Measurements from ENCODE around the gene ZDHHC7. TPM values are rescaled to one million over a fixed set of nuclear protein-coding genes. Genes with fewer than 3 reads are reported as not detected.

Gene ZDHHC7
- total and polyA plus RNA-seq, 2 of the 8 experiments (the other 6 are each of a cell fraction or from before 2014, with no cell fraction given) = 40.5 to 56.3 TPM

DNA sequence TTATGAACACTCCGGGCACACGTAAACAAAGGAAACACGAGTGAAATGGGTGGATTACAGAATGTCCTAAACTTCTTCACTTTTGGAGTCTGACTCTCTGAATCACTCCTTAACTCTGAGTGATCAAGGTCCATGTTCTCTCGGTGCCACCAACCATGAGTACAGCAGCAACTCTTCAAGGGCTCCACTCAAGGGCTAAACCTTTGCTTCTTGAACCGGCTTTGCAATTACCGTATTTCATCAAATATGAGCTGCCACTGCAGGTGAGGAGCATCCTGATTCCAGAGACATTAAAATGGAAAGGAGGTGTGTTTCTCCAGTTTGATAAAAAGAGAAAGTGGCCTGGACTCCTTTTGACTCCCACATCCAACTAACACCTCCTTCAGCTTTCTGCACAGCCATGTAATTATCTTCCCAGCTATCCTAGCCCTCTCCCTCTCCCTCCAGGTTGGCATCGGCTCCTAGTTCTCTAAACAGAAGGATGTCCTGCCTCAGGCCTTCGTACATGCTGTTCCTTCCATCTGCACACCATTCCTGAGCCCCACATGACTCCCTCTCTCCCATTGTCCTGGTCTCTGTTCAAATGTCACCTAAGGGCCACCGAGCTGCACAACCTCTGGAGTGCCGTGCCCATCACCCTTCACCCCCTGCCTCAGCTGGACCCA is 61.4 kb downstream of the ZDHHC7 start:
- H3K4me2 ChIP-seq (ENCODE audit: insufficient read depth in 1 of 2, low read depth in 2 of 2, low read length in 2 of 2) = no peak overlapping the region
- no peak overlapping the region for H2BK12ac ChIP-seq (ENCODE audit: low read depth, low read length)
- H2BK15ac ChIP-seq (ENCODE audit: low read length) = no peak overlapping the region
- peaks cover 9% of the 10 kb centered on the region for H3K23me2 ChIP-seq (ENCODE audit: low read depth, low read length)
- H3K27ac ChIP-seq (ENCODE audit: low read depth, low read length) = no peak overlapping the region
- H3K79me1 ChIP-seq (ENCODE audit: low read depth, low read length) = no peaks in the 10 kb centered on the region
- no peak for DNase-seq (ENCODE audit: low read depth in 1 of 2, low spot score in 2 of 2)
- 84% methylated on average over 10 of the region's 10 CpGs; no CpG with 5 or more reads in 1 of the 2 experiments for WGBS, 2 experiments (ENCODE audit: extremely low coverage in 1 of 2, insufficient coverage in 1 of 2, insufficient read length in 1 of 2, insufficient replicate concordance in 2 of 2, low coverage in 1 of 2, low lambda C conversion rate in 2 of 2, missing lambda C conversion rate in 1 of 2)
- H3K56ac ChIP-seq (replicated peaks; ENCODE audit: insufficient read length, low read depth, low read length) = no peak overlapping the region
- no peak for FAIRE-seq
- ChIA-PET CTCF (ENCODE audit: partially characterized antibody) (interaction anchor here (0.7 to 7.9 kb wide), 11 partner anchors 9 to 212 kb away, joined by 3 to 169 read pairs (median 11); partner anchors contain the start of gene CRISPLD2), POLR2A (ENCODE audit: partially characterized antibody) (no interaction called here)
- no peak overlapping the region for H3K4me3 ChIP-seq (ENCODE audit: extremely low read depth in 1 of 4, insufficient read depth in 2 of 4, low read depth in 3 of 4, low read length in 4 of 4)
- no peak overlapping the region for H2BK20ac ChIP-seq (ENCODE audit: low read length)
- H4K20me1 ChIP-seq (replicated peaks in 1 of 2; ENCODE audit: control insufficient read depth in 1 of 2, insufficient read depth in 2 of 2, low read length in 2 of 2) = no peaks in the 10 kb centered on the region
- no peak overlapping the region for H3K4ac ChIP-seq (replicated peaks; ENCODE audit: insufficient read length, low read depth, low read length)
- H3K79me2 ChIP-seq (ENCODE audit: control insufficient read depth in 1 of 2, insufficient read depth in 2 of 2, low read length in 2 of 2) = no peaks in the 10 kb centered on the region
- no peak overlapping the region for H3K23ac ChIP-seq (ENCODE audit: insufficient read length)
- H3K27me3 ChIP-seq (replicated peaks in 1 of 4; ENCODE audit: control insufficient read depth in 3 of 4, extremely low read depth in 1 of 4, insufficient read depth in 3 of 4, low read length in 3 of 4) = peaks cover 0 to 2% (median 0%) of the 10 kb centered on the region in 4 experiments; a peak in 1 of 7 replicates
- no peaks in the 10 kb centered on the region for H3K36me3 ChIP-seq (ENCODE audit: control insufficient read depth in 2 of 4, insufficient read depth in 4 of 4, low read length in 3 of 4)
- no peak overlapping the region for H2AFZ ChIP-seq (ENCODE audit: low read length)
- no peak overlapping the region for H2BK5ac ChIP-seq (ENCODE audit: low read depth, low read length)
- H3K9ac ChIP-seq (replicated peaks in 1 of 4; ENCODE audit: extremely low read depth in 1 of 4, low read depth in 3 of 4, low read length in 3 of 4) = no peak overlapping the region
- H3K4me1 ChIP-seq (replicated peaks in 1 of 4; ENCODE audit: control insufficient read depth in 3 of 4, insufficient read depth in 4 of 4, low read length in 3 of 4) = no peaks in the 10 kb centered on the region
- no peak overlapping the region for H4K91ac ChIP-seq (replicated peaks; ENCODE audit: insufficient read length, low read length)
- H4K8ac ChIP-seq (ENCODE audit: extremely low read depth, insufficient read depth, low read length) = no peak overlapping the region
- no peak overlapping the region for H3K14ac ChIP-seq (ENCODE audit: insufficient read length)
- H3K18ac ChIP-seq (ENCODE audit: extremely low read depth, low read length) = no peak overlapping the region
- no peaks in the 10 kb centered on the region; a peak in 1 of 4 replicates for H3K9me3 ChIP-seq (ENCODE audit: insufficient read depth in 2 of 2, low read depth in 1 of 2, low read length in 1 of 2)
- no peak overlapping the region for H2BK120ac ChIP-seq (replicated peaks; ENCODE audit: low read depth, low read length)
- H2AK5ac ChIP-seq (ENCODE audit: low read depth, low read length) = no peak overlapping the region
- no peak overlapping the region for H4K5ac ChIP-seq (ENCODE audit: insufficient read length, low read depth, low read length)
- TF ChIP-seq EZH2 (IDR thresholded peaks at IDR 0.05; ENCODE audit: low read depth, low read length, severe bottlenecking) = no peak

Data from H1 (cell line).